Spleen (tissue), 11 donors: ENCODE data around the gene FAM47E. TPM values are rescaled to one million over a fixed set of nuclear protein-coding genes. Genes with fewer than 3 reads are reported as not detected.

ENCODE experiments used
- DNase-seq: peaks from one replicate; pipeline ENCODE4 v3.0.0-alpha.2; 2020
- H3K27ac ChIP-seq, 8 donors: fragments of 200-600 bp; sonication (generic) in 7 of 8; 1 replicate in 4 of 8; 2 replicates in 4 of 8; pipeline versions ENCODE4 v1.5.0 to v1.8.0; 2016 to 2021; ENCODE audit warnings: inconsistent platforms in 4 of 8, mild to moderate bottlenecking in 4 of 8, moderate library complexity in 1 of 8
- H3K27me3 ChIP-seq, 7 donors: fragments of 200-600 bp; sonication (generic) in 6 of 7; replicated peaks in 1 of 7; 1 replicate in 4 of 7; 2 replicates in 3 of 7; pipeline versions ENCODE4 v1.5.0 to v1.8.0; 2016 to 2021; ENCODE audit warnings: inconsistent platforms in 3 of 7, mild to moderate bottlenecking in 1 of 7
- H3K36me3 ChIP-seq, 6 donors: fragments of 200-600 bp; sonication (generic) in 5 of 6; 1 replicate in 4 of 6; 2 replicates in 2 of 6; pipeline versions ENCODE4 v1.5.0 to v1.8.0; 2016 to 2021; ENCODE audit warnings: inconsistent platforms in 2 of 6
- H3K4me1 ChIP-seq, 6 donors: fragments of 200-600 bp; sonication (generic) in 5 of 6; 1 replicate in 3 of 6; 2 replicates in 3 of 6; pipeline versions ENCODE4 v1.5.0 to v1.8.0; 2016 to 2021; ENCODE audit warnings: inconsistent platforms in 3 of 6
- H3K4me3 ChIP-seq, 8 donors: fragments of 200-600 bp; sonication (generic) in 7 of 8; 1 replicate in 4 of 8; 2 replicates in 4 of 8; pipeline versions ENCODE4 v1.5.0 to v1.8.0; 2016 to 2021; ENCODE audit warnings: inconsistent platforms in 4 of 8, mild to moderate bottlenecking in 4 of 8, moderate library complexity in 2 of 8
- H3K9me3 ChIP-seq, 8 donors: fragments of 200-600 bp; sonication (generic) in 7 of 8; 1 replicate in 4 of 8; 2 replicates in 4 of 8; pipeline versions ENCODE4 v1.5.0 to v1.8.0; 2016 to 2021; ENCODE audit warnings: inconsistent platforms in 4 of 8
- CTCF ChIP-seq, 11 experiments: fragments of 200-600 bp in 7 of 11; fragments of 450-650 bp in 4 of 11; sonication (generic) in 4 of 11; IDR thresholded peaks in 8 of 11; conservative IDR thresholded peaks in 3 of 11; 1 replicate in 7 of 11; 2 replicates in 4 of 11; pipeline versions ENCODE4 v1.4.0 to v1.8.0; 2016 to 2021; ENCODE audit warnings: antibody characterized with exemption in 11 of 11, inconsistent platforms in 4 of 11, mild to moderate bottlenecking in 1 of 11
- POLR2A ChIP-seq, 3 donors: fragments of 450-650 bp; IDR thresholded peaks; one replicate each; pipeline ENCODE4 v1.5.1; 2017; ENCODE audit warnings: antibody characterized with exemption in 3 of 3, mild to moderate bottlenecking in 1 of 3
- POLR2AphosphoS5 ChIP-seq, 3 donors: sonication (generic); formaldehyde crosslinking; IDR thresholded peaks; one replicate each; pipeline ENCODE4 v1.5.1; 2017; ENCODE audit warnings: antibody characterized with exemption in 3 of 3
- WGBS, 5 donors: extraction: QIAGEN DNeasy Blood & Tissue Kit in 3 of 5; methylation state at CpG; one replicate each; pipeline versions ENCODE4 v1.1.5 to v1.1.7; 2013 to 2018; 5-methylcytosine and 5-hydroxymethylcytosine counted together
- intact Hi-C: fragments of 100-400 bp; cut with DNase I; formaldehyde crosslinking; loops from one replicate; pipeline ENCODE4 v1.15.0; 2023; ENCODE audit warnings: low total_unique reads
- polyA plus RNA-seq, 3 donors: library from polyadenylated mRNA; stranded (reverse); fragments of 200-250 nt; gene quantifications; one replicate each; pipeline ENCODE4 v1.2.1, GENCODE V29; 2013
- total RNA-seq, 7 donors: library from RNA; depleted of rRNA in 3 of 7; stranded (reverse); fragments of >200 nt in 3 of 7; fragmentation: NEBNext Ultra II Directional in 4 of 7; extraction: Animal tissue kit (Norgen Biotek cat#: 25700) in 4 of 7; gene quantifications; one replicate each; pipeline versions ENCODE4 v1.1.0 to v1.2.1, GENCODE V29; 2016 to 2021
- donor health status: healthy with polysubstance abuse.
- donor health status: DM: no; HTN: no; CAD: no; lungs with moderate emphysema.
- donor health status: DM: no; HTN: no; CAD: no.
- donor health status: Bipolar disorder and iron deficiency.
- donor health status: healthy.
- donor health status: DM: no; HTN: no; CAD: no.
- donor health status: DM: yes; HTN: yes; CAD: no.

FAM47E gene
- total and polyA plus RNA-seq, 10 donors: 0.66 to 6.2 (median 2.1) TPM

DNA sequence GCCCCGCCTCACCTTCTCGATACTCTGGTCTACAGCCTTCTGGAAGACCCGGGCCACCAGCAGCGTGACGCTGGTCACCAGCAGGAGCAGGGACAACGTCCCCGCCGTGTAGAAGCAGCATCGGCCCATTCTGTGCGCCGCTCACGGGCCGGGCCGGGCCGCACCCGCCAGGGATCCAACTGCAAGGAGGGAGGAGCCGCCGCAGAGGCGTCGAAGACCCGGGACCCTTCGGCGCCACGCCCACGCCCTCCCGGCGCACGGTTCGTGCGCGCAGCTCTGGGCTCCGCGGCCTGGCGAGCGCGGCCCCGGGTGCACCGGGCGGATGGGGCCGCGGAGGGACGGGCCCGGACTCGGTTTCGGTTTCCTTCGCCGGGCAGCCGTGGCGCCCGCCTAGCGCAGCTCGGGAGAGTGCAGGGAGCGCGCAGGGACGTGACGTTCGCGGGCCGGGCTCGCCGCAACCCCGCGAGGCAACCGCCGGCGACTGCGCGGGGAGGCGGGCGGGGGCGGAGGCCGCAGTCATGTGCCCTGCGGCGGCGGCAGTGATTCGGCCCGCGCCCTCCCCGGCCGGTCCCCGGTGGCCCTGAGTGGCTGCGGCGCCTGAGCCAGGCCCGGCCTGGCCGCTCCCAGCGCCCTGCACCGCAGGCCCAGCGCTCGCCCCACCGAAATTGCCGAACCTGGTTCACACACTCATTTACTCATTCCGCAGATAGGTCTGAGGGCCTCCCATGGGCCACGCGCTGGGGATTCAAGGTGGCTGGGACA lies 37.9 kb upstream of the FAM47E start, which contains the start of gene SCARB2:
SCARB2 (minus strand) TSS at position 410 of the 762 bp plus-strand sequence; CDS start at position 129, 281 bp downstream.
- Histone ChIP-seq H3K36me3 (peaks cover 0 to 6% (median 0%) of the 10 kb centered on the region in 6 donors), H3K9me3 (no peaks in the 10 kb centered on the region), H3K4me1 (peaks cover 41 to 69% (median 57%) of the 10 kb centered on the region in 6 donors), H3K4me3 (peak within 1 kb of the TSS; percentile 54 to 85 (median 74)), H3K27me3 (no peaks in the 10 kb centered on the region), H3K27ac (peak within 1 kb of the TSS; percentile 91 to 97 (median 96))
- intact Hi-C loops: no loop called here
- whole genome bisulfite sequencing, 5 donors: 0 to 1% (median 0%) methylated on average over 23 to 94 of the region's 94 CpGs
- DNase-seq: peak; percentile 97
- peak; percentile 85 to 94 (median 88) for TF ChIP-seq POLR2AphosphoS5 (IDR thresholded peaks at IDR 0.05)
- peak in 5 of 11 experiments; percentile 9 to 27 (median 15) for TF ChIP-seq CTCF (IDR thresholded peaks at IDR 0.05 in 8 of 11, conservative IDR thresholded peaks at IDR 0.05 in 3 of 11)
- peak in 1 of 3 donors; percentile 58 for TF ChIP-seq POLR2A (IDR thresholded peaks at IDR 0.05)

DNA sequence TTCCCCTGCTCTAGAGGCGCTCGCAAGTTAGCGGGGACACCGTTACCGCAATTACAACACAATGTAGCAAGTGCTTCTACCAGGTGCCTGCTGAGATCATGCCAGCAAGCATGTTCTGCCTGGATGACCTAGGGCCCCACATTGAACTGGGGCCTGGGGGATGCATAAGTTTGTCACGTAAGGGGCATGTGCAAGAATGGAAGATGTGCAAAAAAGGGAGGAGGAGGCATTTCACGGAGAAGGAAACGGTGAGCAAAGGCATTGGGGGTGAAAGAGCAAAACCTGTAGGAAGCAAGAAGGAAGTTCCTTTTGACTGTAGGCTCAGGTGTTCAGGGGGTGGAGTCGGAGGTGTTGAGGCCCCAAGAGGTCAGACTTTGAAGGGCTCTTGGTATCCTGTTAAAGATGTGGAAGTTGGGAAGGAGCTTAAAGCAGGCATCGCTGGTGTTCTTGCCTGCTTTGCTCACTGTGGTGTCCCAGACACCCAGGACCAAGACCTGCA lies 37.3 kb upstream of the FAM47E start:
- WGBS, 5 donors: 5 to 10% (median 8%) methylated on average over 10 of the region's 10 CpGs
- Histone ChIP-seq H3K9me3 (no peaks in the 10 kb centered on the region), H3K4me3 (peak overlapping the region; percentile 54 to 85 (median 74)), H3K4me1 (peaks cover 35 to 69% (median 53%) of the 10 kb centered on the region in 6 donors), H3K27me3 (no peaks in the 10 kb centered on the region), H3K36me3 (peaks cover 0 to 6% (median 0%) of the 10 kb centered on the region in 6 donors), H3K27ac (peak overlapping the region; percentile 91 to 97 (median 96))
- TF ChIP-seq CTCF (IDR thresholded peaks at IDR 0.05 in 8 of 11, conservative IDR thresholded peaks at IDR 0.05 in 3 of 11) (no peak), POLR2A (IDR thresholded peaks at IDR 0.05) (no peak), POLR2AphosphoS5 (IDR thresholded peaks at IDR 0.05) (no peak)
- DNase-seq: no peak
- intact Hi-C loops: no loop called here

DNA sequence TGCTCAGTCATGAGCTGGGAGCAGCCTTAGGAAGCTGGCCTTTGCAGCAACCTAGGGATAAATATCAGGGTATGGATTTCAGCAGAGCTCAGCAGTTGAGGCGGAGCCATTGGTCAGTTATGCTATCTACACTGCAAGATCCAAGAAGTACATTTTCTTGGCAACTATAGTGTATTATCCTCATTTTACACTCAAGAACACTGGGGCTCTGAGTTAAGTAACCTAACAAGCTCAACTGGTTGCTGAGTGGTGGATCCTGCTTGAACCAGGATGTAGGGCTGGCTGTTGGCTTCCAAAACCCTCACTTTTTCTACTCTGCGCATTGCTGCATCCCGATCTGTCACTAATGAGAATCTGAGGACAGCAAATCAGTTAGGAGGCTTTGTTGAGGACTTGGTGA lies 36.4 kb upstream of the FAM47E start:
- no peaks in the 10 kb centered on the region for H3K9me3 ChIP-seq
- no peaks in the 10 kb centered on the region for H3K36me3 ChIP-seq
- DNase-seq: no peak
- WGBS, 5 donors: 96 to 100% (median 97%) methylated on average over 3 of the region's 3 CpGs
- H3K27me3 ChIP-seq: no peaks in the 10 kb centered on the region
- peaks cover 27 to 68% (median 47%) of the 10 kb centered on the region in 6 donors for H3K4me1 ChIP-seq
- H3K27ac ChIP-seq: peak overlapping the region in 5 of 8 donors; percentile 95 to 97 (median 96)
- H3K4me3 ChIP-seq: peak overlapping the region in 1 of 8 donors; percentile 82
- intact Hi-C loops: no loop called here
- TF ChIP-seq POLR2A (IDR thresholded peaks at IDR 0.05): no peak
- TF ChIP-seq CTCF (IDR thresholded peaks at IDR 0.05 in 8 of 11, conservative IDR thresholded peaks at IDR 0.05 in 3 of 11): no peak

- Histone ChIP-seq H3K4me3 (no peak overlapping the region), H3K4me1 (peaks cover 15 to 54% (median 32%) of the 10 kb centered on the region in 6 donors), H3K27ac (peak overlapping the region in 3 of 8 donors; percentile 16 to 97 (median 28)), H3K9me3 (no peaks in the 10 kb centered on the region), H3K27me3 (no peaks in the 10 kb centered on the region), H3K36me3 (no peaks in the 10 kb centered on the region)
- no peak for DNase-seq
- intact Hi-C loops: no loop called here
- WGBS, 5 donors: 42 to 79% (median 54%) methylated on average over 2 of the region's 2 CpGs
- TF ChIP-seq CTCF (IDR thresholded peaks at IDR 0.05 in 8 of 11, conservative IDR thresholded peaks at IDR 0.05 in 3 of 11): no peak
- no peak for TF ChIP-seq POLR2AphosphoS5 (IDR thresholded peaks at IDR 0.05)
- no peak for TF ChIP-seq POLR2A (IDR thresholded peaks at IDR 0.05)
These were observed 35.0 kb upstream of the FAM47E start for GRCh38 chr4:76216524-76216923.
